ENCODE measurements around the gene BPTF.

GRCh38 chr17:67854378-67854777 is 29.1 kb downstream of the BPTF start:
- TF ChIP-seq TAF1 (IDR thresholded peaks at IDR 0.05; ENCODE audit: borderline replicate concordance, insufficient read depth, low read length) (no peak), SIN3A (IDR thresholded peaks at IDR 0.05; ENCODE audit: borderline replicate concordance, insufficient read depth, low read length) (no peak), POLR2AphosphoS5 (IDR thresholded peaks at IDR 0.05; ENCODE audit: low read depth, low read length) (no peak), REST (IDR thresholded peaks at IDR 0.05; ENCODE audit: insufficient read depth in 1 of 2, low read depth in 2 of 2, low read length in 2 of 2) (no peak), FOXP2 (optimal IDR thresholded peaks at IDR 0.05; ENCODE audit: borderline replicate concordance, extremely low read depth, extremely low read length, insufficient read depth) (no peak)
